ENCODE measurements around the gene SLC6A15. TPM values are rescaled to one million over a fixed set of nuclear protein-coding genes. Genes with fewer than 3 reads are reported as not detected.

SLC6A15 gene
- total and polyA plus RNA-seq, 9 of the 15 experiments (the other 6 are each of a cell fraction or from before 2014, with no cell fraction given): not detected

- TF ChIP-seq, protein P1, sequence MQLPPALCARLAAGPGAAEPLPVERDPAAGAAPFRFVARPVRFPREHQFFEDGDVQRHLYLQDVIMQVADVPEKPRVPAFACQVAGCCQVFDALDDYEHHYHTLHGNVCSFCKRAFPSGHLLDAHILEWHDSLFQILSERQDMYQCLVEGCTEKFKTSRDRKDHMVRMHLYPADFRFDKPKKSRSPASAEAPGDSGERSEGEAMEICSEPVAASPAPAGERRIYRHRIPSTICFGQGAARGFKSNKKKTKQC (CRISPR knock-in tag; IDR thresholded peaks at IDR 0.05): no peak
- TF ChIP-seq NFE2L1 (tag; IDR thresholded peaks at IDR 0.05; ENCODE audit: borderline replicate concordance, low read depth) (no peak), SRF (CRISPR knock-in tag; IDR thresholded peaks at IDR 0.05) (no peak)
These were observed at the start of gene SLC6A15 (continued) for GRCh38 chr12:84912198-84913128.

DNA sequence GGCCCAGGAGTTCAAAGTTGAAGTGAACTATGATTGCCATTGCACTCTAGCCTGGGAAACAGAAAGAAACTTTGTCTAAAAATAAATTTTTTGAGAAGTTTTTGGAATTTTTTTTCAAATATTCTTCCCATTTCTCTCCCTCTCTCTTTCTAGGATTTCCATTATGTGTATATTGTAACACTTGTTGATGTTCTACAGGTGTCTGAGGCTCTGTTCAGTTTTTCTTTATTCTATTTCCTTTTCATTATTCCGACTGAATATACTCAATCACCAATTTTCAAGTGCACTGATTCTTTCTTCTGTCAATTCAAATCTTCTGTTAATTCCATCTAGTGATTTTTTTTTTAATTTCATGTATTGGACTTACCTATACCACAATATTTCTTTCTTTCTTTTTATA lies 48.3 kb upstream of the SLC6A15 start:
- intact Hi-C loops (cut with micrococcal nuclease): no loop called here
- H4K20me1 ChIP-seq (replicated peaks; ENCODE audit: control insufficient read depth, insufficient read depth, low read length): no peaks in the 10 kb centered on the region
- no peak overlapping the region for H3K4me2 ChIP-seq (ENCODE audit: insufficient read depth, low read length)
- BruUV-seq (replicated peaks): no TSS peak
- FAIRE-seq (no peak), DNase-seq (ENCODE audit: extremely low read depth in 1 of 4, low spot score in 3 of 4) (no peak), ATAC-seq (no peak)
- in situ Hi-C loops (cut with MboI): no loop called here
- 0% methylated on average over 1 of the region's 1 CpG for WGBS (ENCODE audit: insufficient coverage, low coverage, missing lambda C conversion rate)
- no peaks in the 10 kb centered on the region for H3K9me3 ChIP-seq (replicated peaks; ENCODE audit: control insufficient read depth, insufficient read depth, low read depth, low read length)
- H3K9me1 ChIP-seq (ENCODE audit: control insufficient read depth, insufficient read depth, low read length): no peaks in the 10 kb centered on the region
- no peak overlapping the region for H3K9ac ChIP-seq (ENCODE audit: insufficient read depth in 1 of 2, low read depth in 2 of 2, low read length in 2 of 2)
- H3K4me1 ChIP-seq (replicated peaks in 1 of 2; ENCODE audit: control insufficient read depth in 2 of 2, insufficient read depth in 2 of 2, low read length in 2 of 2): no peaks in the 10 kb centered on the region
- no peak overlapping the region for H3K27ac ChIP-seq (ENCODE audit: extremely low read depth, low read depth, low read length)
- no peak overlapping the region for H2AFZ ChIP-seq (ENCODE audit: low read depth, low read length)
- no peaks in the 10 kb centered on the region for H3K36me3 ChIP-seq (ENCODE audit: control insufficient read depth, insufficient read depth, low read length)
- CTCF ChIA-PET (ENCODE audit: low intra/inter-chr PET ratio): no interaction called here
- no peaks in the 10 kb centered on the region for H3K79me2 ChIP-seq (ENCODE audit: control insufficient read depth, insufficient read depth, low read length)
- POLR2A ChIA-PET: no interaction called here
- no peaks in the 10 kb centered on the region for H3K27me3 ChIP-seq (ENCODE audit: control insufficient read depth in 2 of 2, insufficient read depth in 2 of 2, low read length in 2 of 2)
- no peak overlapping the region for H3K4me3 ChIP-seq
- TF ChIP-seq DPF2 (IDR thresholded peaks at IDR 0.05): no peak
- no peak for TF ChIP-seq TEAD4 (IDR thresholded peaks at IDR 0.05; ENCODE audit: low read length)
- no peak for TF ChIP-seq TEAD4 (CRISPR knock-in tag; IDR thresholded peaks at IDR 0.05; ENCODE audit: borderline replicate concordance)
- no peak for TF ChIP-seq CEBPB (tag; IDR thresholded peaks at IDR 0.05)
- TF ChIP-seq XRCC3 (IDR thresholded peaks at IDR 0.05): no peak
- no peak for TF ChIP-seq CHD4 (IDR thresholded peaks at IDR 0.05; ENCODE audit: insufficient read depth, insufficient replicate concordance, low read depth, low read length, poor library complexity, severe bottlenecking)
- no peak for TF ChIP-seq ZNF507 (tag; conservative IDR thresholded peaks at IDR 0.05)
- no peak for TF ChIP-seq REST (IDR thresholded peaks at IDR 0.05; ENCODE audit: borderline replicate concordance)
- TF ChIP-seq REST (CRISPR knock-in tag; IDR thresholded peaks at IDR 0.05; ENCODE audit: low read depth): no peak

Data from K562 (cell line).